ENCODE results near the gene CELF2. TPM values are rescaled to one million over a fixed set of nuclear protein-coding genes. Genes with fewer than 3 reads are reported as not detected.

The CELF2 gene
- total RNA-seq, 2 experiments from 2014 or later = 197 to 205 TPM

GRCh38 chr10:11057448-11057847, 39.8 kb downstream of the CELF2 start:
- H3K4me1 Mint-ChIP-seq (ENCODE audit: low read depth) = no peaks in the 10 kb centered on the region
- no peak overlapping the region for H3K4me3 Mint-ChIP-seq
- ATAC-seq (ENCODE audit: poor library complexity) (no peak), DNase-seq (no peak)
- Histone ChIP-seq H3K9me3 (ENCODE audit: control insufficient read depth in 1 of 2, insufficient read depth in 1 of 2, low read length in 2 of 2) (no peaks in the 10 kb centered on the region), H3K4me3 (ENCODE audit: low read length) (no peak overlapping the region), H3K27me3 (ENCODE audit: control insufficient read depth in 1 of 2, insufficient read depth in 2 of 2, low read length in 2 of 2) (no peaks in the 10 kb centered on the region), H3K27ac (ENCODE audit: low read depth in 1 of 2, low read length in 2 of 2) (no peak overlapping the region), H3K36me3 (ENCODE audit: insufficient read depth, low read length) (no peaks in the 10 kb centered on the region), H3K4me1 (ENCODE audit: insufficient read depth, low read length) (no peaks in the 10 kb centered on the region)
- H3K9me3 Mint-ChIP-seq = no peaks in the 10 kb centered on the region
- intact Hi-C loops (cut with DNase I, micrococcal nuclease) = no loop called here
- no peaks in the 10 kb centered on the region for H3K36me3 Mint-ChIP-seq (ENCODE audit: low read depth)
- H3K27ac Mint-ChIP-seq = no peak overlapping the region
- no peaks in the 10 kb centered on the region for H3K27me3 Mint-ChIP-seq
- CTCF ChIA-PET = no interaction called here
- no peak for TF ChIP-seq CTCF (IDR thresholded peaks at IDR 0.05)
- POLR2A ChIA-PET = no interaction called here

- H3K27me3 Mint-ChIP-seq = no peaks in the 10 kb centered on the region
- no peaks in the 10 kb centered on the region for H3K4me1 ChIP-seq (ENCODE audit: insufficient read depth, low read length)
- no peaks in the 10 kb centered on the region for H3K4me1 Mint-ChIP-seq (ENCODE audit: low read depth)
- no peak overlapping the region for H3K27ac Mint-ChIP-seq
- H3K9me3 Mint-ChIP-seq = no peaks in the 10 kb centered on the region
- intact Hi-C loops (cut with DNase I, micrococcal nuclease) = no loop called here
- no peaks in the 10 kb centered on the region for H3K27me3 ChIP-seq (ENCODE audit: control insufficient read depth in 1 of 2, insufficient read depth in 2 of 2, low read length in 2 of 2)
- no peaks in the 10 kb centered on the region for H3K36me3 ChIP-seq (ENCODE audit: insufficient read depth, low read length)
- CTCF ChIA-PET = no interaction called here
- ATAC-seq (ENCODE audit: poor library complexity) (no peak), DNase-seq (no peak)
- H3K9me3 ChIP-seq (ENCODE audit: control insufficient read depth in 1 of 2, insufficient read depth in 1 of 2, low read length in 2 of 2) = no peaks in the 10 kb centered on the region
- POLR2A ChIA-PET = no interaction called here
- no peak overlapping the region for H3K27ac ChIP-seq (ENCODE audit: low read depth in 1 of 2, low read length in 2 of 2)
- H3K36me3 Mint-ChIP-seq (ENCODE audit: low read depth) = no peaks in the 10 kb centered on the region
- TF ChIP-seq CTCF (IDR thresholded peaks at IDR 0.05) = no peak
- no peak overlapping the region for H3K4me3 ChIP-seq (ENCODE audit: low read length)
- no peak overlapping the region for H3K4me3 Mint-ChIP-seq
These were observed 40.3 kb downstream of the CELF2 start for GRCh38 chr10:11057994-11058393.

- ChIA-PET CTCF (no interaction called here), POLR2A (no interaction called here)
- no peak overlapping the region for H3K4me3 Mint-ChIP-seq
- ATAC-seq (ENCODE audit: poor library complexity) (no peak), DNase-seq (no peak)
- Histone ChIP-seq H3K4me3 (ENCODE audit: low read length) (no peak overlapping the region), H3K9me3 (ENCODE audit: control insufficient read depth in 1 of 2, insufficient read depth in 1 of 2, low read length in 2 of 2) (no peaks in the 10 kb centered on the region), H3K36me3 (ENCODE audit: insufficient read depth, low read length) (no peaks in the 10 kb centered on the region), H3K27me3 (ENCODE audit: control insufficient read depth in 1 of 2, insufficient read depth in 2 of 2, low read length in 2 of 2) (no peaks in the 10 kb centered on the region), H3K27ac (ENCODE audit: low read depth in 1 of 2, low read length in 2 of 2) (no peak overlapping the region), H3K4me1 (ENCODE audit: insufficient read depth, low read length) (no peaks in the 10 kb centered on the region)
- no peaks in the 10 kb centered on the region for H3K36me3 Mint-ChIP-seq (ENCODE audit: low read depth)
- H3K27ac Mint-ChIP-seq = no peak overlapping the region
- TF ChIP-seq CTCF (IDR thresholded peaks at IDR 0.05) = no peak
- H3K4me1 Mint-ChIP-seq (ENCODE audit: low read depth) = no peaks in the 10 kb centered on the region
- intact Hi-C loops (cut with DNase I, micrococcal nuclease) = no loop called here
- H3K27me3 Mint-ChIP-seq = no peaks in the 10 kb centered on the region
- H3K9me3 Mint-ChIP-seq = no peaks in the 10 kb centered on the region
These were observed 41.3 kb downstream of the CELF2 start for GRCh38 chr10:11058965-11059364.
